ENCODE results near the gene TPX2. TPM values are rescaled to one million over a fixed set of nuclear protein-coding genes. Genes with fewer than 3 reads are reported as not detected.

The TPX2 gene
- total RNA-seq, 6 donors from 2014 or later = 1.0 to 6.7 (median 3.8) TPM

GRCh38 chr20:31815408-31816188 lies 76.5 kb downstream of the TPX2 start:
- H3K4me3 ChIP-seq = no peak overlapping the region
- no peak for TF ChIP-seq POLR2A (IDR thresholded peaks at IDR 0.05)
- no peak for TF ChIP-seq EP300 (IDR thresholded peaks at IDR 0.05)
- no peak for TF ChIP-seq CTCF (IDR thresholded peaks at IDR 0.05)
- no peak for TF ChIP-seq POLR2AphosphoS5 (IDR thresholded peaks at IDR 0.05)
- DNase-seq (peak in 1 of 2 donors; percentile 60), ATAC-seq (ENCODE audit: low FRiP score in 2 of 2) (peak in 1 of 2 donors; percentile 63)
- no peaks in the 10 kb centered on the region for H3K9me3 ChIP-seq
- H3K4me1 ChIP-seq = peaks cover 4 to 12% (median 11%) of the 10 kb centered on the region in 4 donors
- H3K36me3 ChIP-seq = no peaks in the 10 kb centered on the region
- H3K27ac ChIP-seq = peak overlapping the region in 1 of 4 donors; percentile 67
- H3K27me3 ChIP-seq = no peaks in the 10 kb centered on the region
- 0 to 36% methylated on average over 1 to 9 of the region's 9 CpGs for WGBS, 2 donors

- H3K27me3 ChIP-seq = no peaks in the 10 kb centered on the region
- 97% methylated on average over 5 of the region's 5 CpGs for WGBS, 2 donors
- no peak for TF ChIP-seq POLR2AphosphoS5 (IDR thresholded peaks at IDR 0.05)
- no peak for TF ChIP-seq POLR2A (IDR thresholded peaks at IDR 0.05)
- TF ChIP-seq CTCF (IDR thresholded peaks at IDR 0.05) = no peak
- no peak for TF ChIP-seq EP300 (IDR thresholded peaks at IDR 0.05)
- no peak for DNase-seq
- peak overlapping the region in 1 of 4 donors; percentile 64 for H3K27ac ChIP-seq
- no peak for ATAC-seq (ENCODE audit: low FRiP score in 2 of 2)
- peaks cover 4 to 12% (median 11%) of the 10 kb centered on the region in 4 donors for H3K4me1 ChIP-seq
- no peaks in the 10 kb centered on the region for H3K36me3 ChIP-seq
- H3K9me3 ChIP-seq = no peaks in the 10 kb centered on the region
- H3K4me3 ChIP-seq = no peak overlapping the region
These were observed 77.1 kb downstream of the TPX2 start for GRCh38 chr20:31816221-31816620.

GRCh38 chr20:31817461-31817860 lies 78.4 kb downstream of the TPX2 start:
- Histone ChIP-seq H3K4me1 (peaks cover 7 to 16% (median 12%) of the 10 kb centered on the region in 4 donors), H3K36me3 (no peaks in the 10 kb centered on the region), H3K27ac (no peak overlapping the region), H3K9me3 (no peaks in the 10 kb centered on the region), H3K4me3 (no peak overlapping the region), H3K27me3 (no peaks in the 10 kb centered on the region)
- 82 to 93% methylated on average over 5 of the region's 5 CpGs for WGBS, 2 donors
- ATAC-seq (ENCODE audit: low FRiP score in 2 of 2) = no peak
- no peak for TF ChIP-seq EP300 (IDR thresholded peaks at IDR 0.05)
- TF ChIP-seq POLR2AphosphoS5 (IDR thresholded peaks at IDR 0.05) = no peak
- TF ChIP-seq CTCF (IDR thresholded peaks at IDR 0.05) = no peak
- DNase-seq = no peak

- ATAC-seq (ENCODE audit: low FRiP score in 2 of 2) (no peak), DNase-seq (no peak)
- WGBS, 2 donors = 85 to 87% methylated on average over 8 of the region's 8 CpGs
- H3K4me3 ChIP-seq = no peak overlapping the region
- H3K27me3 ChIP-seq = no peaks in the 10 kb centered on the region
- H3K4me1 ChIP-seq = peaks cover 9 to 24% (median 18%) of the 10 kb centered on the region in 4 donors
- no peak for TF ChIP-seq EP300 (IDR thresholded peaks at IDR 0.05)
- TF ChIP-seq POLR2AphosphoS5 (IDR thresholded peaks at IDR 0.05) = no peak
- no peak for TF ChIP-seq CTCF (IDR thresholded peaks at IDR 0.05)
- TF ChIP-seq POLR2A (IDR thresholded peaks at IDR 0.05) = no peak
- H3K9me3 ChIP-seq = no peaks in the 10 kb centered on the region
- H3K36me3 ChIP-seq = no peaks in the 10 kb centered on the region
- no peak overlapping the region for H3K27ac ChIP-seq
These were observed 79.4 kb downstream of the TPX2 start for GRCh38 chr20:31818376-31818908.
